HepG2 (cell line): ENCODE results near the gene NRL. TPM values are rescaled to one million over a fixed set of nuclear protein-coding genes. Genes with fewer than 3 reads are reported as not detected.

Source experiments
- FOXK2 ChIP-seq: fragments of 450-650 bp; IDR thresholded peaks from 2 replicates; pipeline ENCODE4 v1.6.1; 2016
- GTF3A ChIP-seq: sonication (generic); formaldehyde crosslinking; conservative IDR thresholded peaks from 2 replicates; pipeline ENCODE4 v1.4.0; 2020; ENCODE audit warnings: mild to moderate bottlenecking, missing genetic modification reagents
- MBNL3 ChIP-seq: fragments of 250-450 bp; sonication (Bioruptor Pico); conservative IDR thresholded peaks from 2 replicates; pipeline ENCODE4 v1.8.0; 2022; ENCODE audit warnings: mild to moderate bottlenecking, inconsistent platforms
- PAF1 ChIP-seq: IDR thresholded peaks from 2 replicates; pipeline ENCODE4 v1.6.1; 2016; ENCODE audit warnings: missing genetic modification reagents, missing compliant biosample characterization
- PITX1 ChIP-seq: sonication (generic); formaldehyde crosslinking; IDR thresholded peaks from 2 replicates; pipeline ENCODE4 v1.5.1; 2020; ENCODE audit warnings: mild to moderate bottlenecking, missing genetic modification reagents
- RFXANK ChIP-seq: IDR thresholded peaks from 2 replicates; pipeline ENCODE4 v1.6.1; 2016
- RORA ChIP-seq: sonication (generic); formaldehyde crosslinking; IDR thresholded peaks from 2 replicates; pipeline ENCODE4 v1.5.0; 2020; ENCODE audit warnings: mild to moderate bottlenecking, missing genetic modification reagents, moderate library complexity
- SMARCE1 ChIP-seq: fragments of 450-650 bp; IDR thresholded peaks from 2 replicates; pipeline ENCODE4 v1.6.1; 2017; ENCODE audit warnings: borderline replicate concordance
- SOX6 ChIP-seq, 2 experiments: fragments of 450-650 bp in 1 of 2; sonication (generic) in 1 of 2; formaldehyde crosslinking in 1 of 2; IDR thresholded peaks; 2 replicates each; pipeline versions ENCODE4 v1.4.0 to v1.6.1; 2017 to 2020; ENCODE audit warnings: antibody characterized with exemption in 1 of 2, mild to moderate bottlenecking in 1 of 2, missing genetic modification reagents in 1 of 2
- TBX3 ChIP-seq: fragments of 450-650 bp; IDR thresholded peaks from 2 replicates; pipeline ENCODE4 v1.6.1; 2017; ENCODE audit warnings: antibody characterized with exemption, mild to moderate bottlenecking, inconsistent platforms, borderline replicate concordance
- ZFP36L1 ChIP-seq: sonication (generic); formaldehyde crosslinking; IDR thresholded peaks from 2 replicates; pipeline ENCODE4 v1.8.0; 2022; ENCODE audit warnings: mild to moderate bottlenecking, missing genetic modification reagents, moderate library complexity
- ZNF180 ChIP-seq: sonication (generic); formaldehyde crosslinking; IDR thresholded peaks from 2 replicates; pipeline ENCODE4 v1.4.0; 2020; ENCODE audit warnings: low read depth, missing genetic modification reagents, borderline replicate concordance
- ZNF329 ChIP-seq: sonication (generic); formaldehyde crosslinking; IDR thresholded peaks from 2 replicates; pipeline ENCODE4 v1.9.0; 2021; ENCODE audit warnings: low read depth, mild to moderate bottlenecking, missing genetic modification reagents
- polyA plus RNA-seq, 8 experiments: library from polyadenylated mRNA; depleted of rRNA in 3 of 8; stranded (reverse) in 7 of 8; unstranded in 1 of 8; fragments of >200 nt; fragmentation: Illumina TruSeq in 4 of 8; extraction: Trizol in 4 of 8; gene quantifications; 2 replicates each; pipeline versions ENCODE4 v1.2.1 to v1.2.3, GENCODE V29; 2011 to 2016; ENCODE audit warnings: low read depth in 4 of 8, missing spikeins in 1 of 8, mixed read lengths in 1 of 8; ENCODE audit not compliant: insufficient read depth in 1 of 8
- total RNA-seq, 5 experiments: library from RNA; depleted of rRNA; stranded (reverse); fragments of >200 nt; fragmentation: Illumina TruSeq; extraction: Trizol; gene quantifications; 2 replicates each; pipeline ENCODE4 v1.2.3, GENCODE V29; 2016; ENCODE audit warnings: low read depth in 1 of 5
- TF ChIP-seq, protein P1 (sequence below): sonication (generic); formaldehyde crosslinking; IDR thresholded peaks from 2 replicates; pipeline ENCODE4 v1.4.0; 2020; ENCODE audit warnings: missing genetic modification reagents
- TF ChIP-seq, protein P2 (sequence below): sonication (generic); formaldehyde crosslinking; conservative IDR thresholded peaks from 2 replicates; pipeline ENCODE4 v1.4.0; 2020; ENCODE audit warnings: missing genetic modification reagents
- TF ChIP-seq, protein P3 (sequence below): sonication (generic); formaldehyde crosslinking; IDR thresholded peaks from 2 replicates; pipeline ENCODE4 v1.5.1; 2020; ENCODE audit warnings: missing genetic modification reagents, mild to moderate bottlenecking, borderline replicate concordance
- TF ChIP-seq, protein P4 (sequence below): sonication (generic); formaldehyde crosslinking; IDR thresholded peaks from 2 replicates; pipeline ENCODE4 v1.5.0; 2020; ENCODE audit warnings: mild to moderate bottlenecking, missing genetic modification reagents
- TF ChIP-seq, protein P5 (sequence below): sonication (generic); formaldehyde crosslinking; IDR thresholded peaks from 2 replicates; pipeline ENCODE4 v1.8.0; 2022; ENCODE audit warnings: mild to moderate bottlenecking, missing genetic modification reagents, moderate library complexity
- TF ChIP-seq, protein P6 (sequence below): sonication (generic); formaldehyde crosslinking; IDR thresholded peaks from 2 replicates; pipeline ENCODE4 v1.8.0; 2022; ENCODE audit warnings: missing genetic modification reagents, mild to moderate bottlenecking, borderline replicate concordance

The NRL gene
- total and polyA plus RNA-seq, 2 of the 13 experiments (the other 11 are each of a cell fraction or from before 2014, with no cell fraction given): 2.5 to 4.7 TPM

DNA sequence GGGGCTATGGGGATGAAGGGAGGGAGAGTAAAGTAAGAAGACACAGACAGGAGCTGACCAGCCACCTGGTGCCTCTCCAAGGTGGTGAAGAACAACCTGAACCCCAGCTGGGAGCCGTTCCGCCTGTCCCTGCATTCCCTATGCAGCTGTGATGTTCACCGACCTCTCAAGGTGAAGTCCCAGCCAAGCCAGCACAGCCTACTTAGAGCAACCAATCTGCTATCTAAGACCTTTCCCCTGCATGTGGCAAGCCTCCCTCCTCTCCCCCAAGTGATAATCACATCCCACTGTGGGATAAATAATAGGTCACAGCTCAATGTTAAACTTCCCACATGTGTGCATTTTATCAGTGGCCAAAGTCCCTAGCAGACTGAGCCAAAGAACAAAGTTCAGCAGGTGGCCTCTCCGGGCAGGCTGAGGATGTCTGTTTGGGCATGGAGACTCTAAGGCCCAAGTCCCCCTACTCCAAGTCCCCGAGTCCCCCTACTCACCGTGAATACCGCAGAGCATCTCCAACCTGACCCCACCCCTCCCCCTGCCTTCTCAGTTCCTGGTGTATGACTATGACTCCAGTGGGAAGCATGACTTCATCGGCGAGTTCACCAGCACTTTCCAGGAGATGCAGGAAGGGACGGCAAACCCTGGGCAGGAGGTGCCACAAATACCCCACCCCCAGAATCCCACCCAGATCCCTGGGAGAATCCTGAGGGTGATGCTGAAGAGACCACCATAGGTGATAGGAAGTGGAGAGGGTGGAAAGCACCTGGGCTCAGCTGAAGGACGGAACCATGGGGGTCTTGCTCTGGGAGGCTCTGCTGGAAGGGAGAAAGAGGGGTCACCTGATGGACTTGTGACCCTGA lies 39.9 kb downstream of the NRL start (continued):
- no peak for TF ChIP-seq ZFP36L1
- TF ChIP-seq RFXANK (CRISPR knock-in tag): no peak
- no peak for TF ChIP-seq TBX3
- TF ChIP-seq, protein P1, sequence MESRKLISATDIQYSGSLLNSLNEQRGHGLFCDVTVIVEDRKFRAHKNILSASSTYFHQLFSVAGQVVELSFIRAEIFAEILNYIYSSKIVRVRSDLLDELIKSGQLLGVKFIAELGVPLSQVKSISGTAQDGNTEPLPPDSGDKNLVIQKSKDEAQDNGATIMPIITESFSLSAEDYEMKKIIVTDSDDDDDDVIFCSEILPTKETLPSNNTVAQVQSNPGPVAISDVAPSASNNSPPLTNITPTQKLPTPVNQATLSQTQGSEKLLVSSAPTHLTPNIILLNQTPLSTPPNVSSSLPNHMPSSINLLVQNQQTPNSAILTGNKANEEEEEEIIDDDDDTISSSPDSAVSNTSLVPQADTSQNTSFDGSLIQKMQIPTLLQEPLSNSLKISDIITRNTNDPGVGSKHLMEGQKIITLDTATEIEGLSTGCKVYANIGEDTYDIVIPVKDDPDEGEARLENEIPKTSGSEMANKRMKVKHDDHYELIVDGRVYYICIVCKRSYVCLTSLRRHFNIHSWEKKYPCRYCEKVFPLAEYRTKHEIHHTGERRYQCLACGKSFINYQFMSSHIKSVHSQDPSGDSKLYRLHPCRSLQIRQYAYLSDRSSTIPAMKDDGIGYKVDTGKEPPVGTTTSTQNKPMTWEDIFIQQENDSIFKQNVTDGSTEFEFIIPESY (CRISPR knock-in tag): no peak
- TF ChIP-seq GTF3A (CRISPR knock-in tag): no peak
- TF ChIP-seq, protein P2, sequence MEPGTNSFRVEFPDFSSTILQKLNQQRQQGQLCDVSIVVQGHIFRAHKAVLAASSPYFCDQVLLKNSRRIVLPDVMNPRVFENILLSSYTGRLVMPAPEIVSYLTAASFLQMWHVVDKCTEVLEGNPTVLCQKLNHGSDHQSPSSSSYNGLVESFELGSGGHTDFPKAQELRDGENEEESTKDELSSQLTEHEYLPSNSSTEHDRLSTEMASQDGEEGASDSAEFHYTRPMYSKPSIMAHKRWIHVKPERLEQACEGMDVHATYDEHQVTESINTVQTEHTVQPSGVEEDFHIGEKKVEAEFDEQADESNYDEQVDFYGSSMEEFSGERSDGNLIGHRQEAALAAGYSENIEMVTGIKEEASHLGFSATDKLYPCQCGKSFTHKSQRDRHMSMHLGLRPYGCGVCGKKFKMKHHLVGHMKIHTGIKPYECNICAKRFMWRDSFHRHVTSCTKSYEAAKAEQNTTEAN (CRISPR knock-in tag): no peak
- TF ChIP-seq RORA: no peak
- TF ChIP-seq ZNF329 (CRISPR knock-in tag): no peak
- TF ChIP-seq, protein P3, sequence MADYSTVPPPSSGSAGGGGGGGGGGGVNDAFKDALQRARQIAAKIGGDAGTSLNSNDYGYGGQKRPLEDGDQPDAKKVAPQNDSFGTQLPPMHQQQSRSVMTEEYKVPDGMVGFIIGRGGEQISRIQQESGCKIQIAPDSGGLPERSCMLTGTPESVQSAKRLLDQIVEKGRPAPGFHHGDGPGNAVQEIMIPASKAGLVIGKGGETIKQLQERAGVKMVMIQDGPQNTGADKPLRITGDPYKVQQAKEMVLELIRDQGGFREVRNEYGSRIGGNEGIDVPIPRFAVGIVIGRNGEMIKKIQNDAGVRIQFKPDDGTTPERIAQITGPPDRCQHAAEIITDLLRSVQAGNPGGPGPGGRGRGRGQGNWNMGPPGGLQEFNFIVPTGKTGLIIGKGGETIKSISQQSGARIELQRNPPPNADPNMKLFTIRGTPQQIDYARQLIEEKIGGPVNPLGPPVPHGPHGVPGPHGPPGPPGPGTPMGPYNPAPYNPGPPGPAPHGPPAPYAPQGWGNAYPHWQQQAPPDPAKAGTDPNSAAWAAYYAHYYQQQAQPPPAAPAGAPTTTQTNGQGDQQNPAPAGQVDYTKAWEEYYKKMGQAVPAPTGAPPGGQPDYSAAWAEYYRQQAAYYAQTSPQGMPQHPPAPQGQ (CRISPR knock-in tag): no peak
- TF ChIP-seq SOX6 (IDR thresholded peaks at IDR 0.05): no peak
- TF ChIP-seq SOX6 (CRISPR knock-in tag; IDR thresholded peaks at IDR 0.05): no peak
- TF ChIP-seq MBNL3 (CRISPR knock-in tag): no peak
- TF ChIP-seq, protein P4, sequence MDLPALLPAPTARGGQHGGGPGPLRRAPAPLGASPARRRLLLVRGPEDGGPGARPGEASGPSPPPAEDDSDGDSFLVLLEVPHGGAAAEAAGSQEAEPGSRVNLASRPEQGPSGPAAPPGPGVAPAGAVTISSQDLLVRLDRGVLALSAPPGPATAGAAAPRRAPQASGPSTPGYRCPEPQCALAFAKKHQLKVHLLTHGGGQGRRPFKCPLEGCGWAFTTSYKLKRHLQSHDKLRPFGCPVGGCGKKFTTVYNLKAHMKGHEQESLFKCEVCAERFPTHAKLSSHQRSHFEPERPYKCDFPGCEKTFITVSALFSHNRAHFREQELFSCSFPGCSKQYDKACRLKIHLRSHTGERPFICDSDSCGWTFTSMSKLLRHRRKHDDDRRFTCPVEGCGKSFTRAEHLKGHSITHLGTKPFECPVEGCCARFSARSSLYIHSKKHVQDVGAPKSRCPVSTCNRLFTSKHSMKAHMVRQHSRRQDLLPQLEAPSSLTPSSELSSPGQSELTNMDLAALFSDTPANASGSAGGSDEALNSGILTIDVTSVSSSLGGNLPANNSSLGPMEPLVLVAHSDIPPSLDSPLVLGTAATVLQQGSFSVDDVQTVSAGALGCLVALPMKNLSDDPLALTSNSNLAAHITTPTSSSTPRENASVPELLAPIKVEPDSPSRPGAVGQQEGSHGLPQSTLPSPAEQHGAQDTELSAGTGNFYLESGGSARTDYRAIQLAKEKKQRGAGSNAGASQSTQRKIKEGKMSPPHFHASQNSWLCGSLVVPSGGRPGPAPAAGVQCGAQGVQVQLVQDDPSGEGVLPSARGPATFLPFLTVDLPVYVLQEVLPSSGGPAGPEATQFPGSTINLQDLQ (CRISPR knock-in tag): no peak
- no peak for TF ChIP-seq PAF1 (CRISPR knock-in tag)
- no peak for TF ChIP-seq FOXK2
- no peak for TF ChIP-seq SMARCE1
- TF ChIP-seq PITX1: peak; percentile 62; the same call in 1 of the 2 replicates
- TF ChIP-seq, protein P5, sequence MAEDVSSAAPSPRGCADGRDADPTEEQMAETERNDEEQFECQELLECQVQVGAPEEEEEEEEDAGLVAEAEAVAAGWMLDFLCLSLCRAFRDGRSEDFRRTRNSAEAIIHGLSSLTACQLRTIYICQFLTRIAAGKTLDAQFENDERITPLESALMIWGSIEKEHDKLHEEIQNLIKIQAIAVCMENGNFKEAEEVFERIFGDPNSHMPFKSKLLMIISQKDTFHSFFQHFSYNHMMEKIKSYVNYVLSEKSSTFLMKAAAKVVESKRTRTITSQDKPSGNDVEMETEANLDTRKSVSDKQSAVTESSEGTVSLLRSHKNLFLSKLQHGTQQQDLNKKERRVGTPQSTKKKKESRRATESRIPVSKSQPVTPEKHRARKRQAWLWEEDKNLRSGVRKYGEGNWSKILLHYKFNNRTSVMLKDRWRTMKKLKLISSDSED (CRISPR knock-in tag): no peak
- TF ChIP-seq, protein P6, sequence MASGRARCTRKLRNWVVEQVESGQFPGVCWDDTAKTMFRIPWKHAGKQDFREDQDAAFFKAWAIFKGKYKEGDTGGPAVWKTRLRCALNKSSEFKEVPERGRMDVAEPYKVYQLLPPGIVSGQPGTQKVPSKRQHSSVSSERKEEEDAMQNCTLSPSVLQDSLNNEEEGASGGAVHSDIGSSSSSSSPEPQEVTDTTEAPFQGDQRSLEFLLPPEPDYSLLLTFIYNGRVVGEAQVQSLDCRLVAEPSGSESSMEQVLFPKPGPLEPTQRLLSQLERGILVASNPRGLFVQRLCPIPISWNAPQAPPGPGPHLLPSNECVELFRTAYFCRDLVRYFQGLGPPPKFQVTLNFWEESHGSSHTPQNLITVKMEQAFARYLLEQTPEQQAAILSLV (CRISPR knock-in tag): no peak
- TF ChIP-seq ZNF180 (CRISPR knock-in tag): no peak
